Breast epithelium (tissue), 3 donors: ENCODE results near the gene MOSMO.

Source experiments
- POLR2A ChIP-seq: fragments of 450-650 bp; IDR thresholded peaks from one replicate; pipeline ENCODE4 v1.6.1; 2016; ENCODE audit warnings: antibody characterized with exemption, mild to moderate bottlenecking, moderate library complexity
- POLR2AphosphoS5 ChIP-seq, 3 donors: sonication (generic); formaldehyde crosslinking; IDR thresholded peaks; one replicate each; pipeline ENCODE4 v1.6.1; 2017; ENCODE audit warnings: antibody characterized with exemption in 3 of 3
- TF ChIP-seq, protein P1 (sequence below), 3 donors: fragments of 450-650 bp; IDR thresholded peaks; one replicate each; pipeline ENCODE4 v1.5.1; 2016 to 2017; ENCODE audit warnings: antibody characterized with exemption in 3 of 3, mild to moderate bottlenecking in 3 of 3, moderate library complexity in 3 of 3

DNA sequence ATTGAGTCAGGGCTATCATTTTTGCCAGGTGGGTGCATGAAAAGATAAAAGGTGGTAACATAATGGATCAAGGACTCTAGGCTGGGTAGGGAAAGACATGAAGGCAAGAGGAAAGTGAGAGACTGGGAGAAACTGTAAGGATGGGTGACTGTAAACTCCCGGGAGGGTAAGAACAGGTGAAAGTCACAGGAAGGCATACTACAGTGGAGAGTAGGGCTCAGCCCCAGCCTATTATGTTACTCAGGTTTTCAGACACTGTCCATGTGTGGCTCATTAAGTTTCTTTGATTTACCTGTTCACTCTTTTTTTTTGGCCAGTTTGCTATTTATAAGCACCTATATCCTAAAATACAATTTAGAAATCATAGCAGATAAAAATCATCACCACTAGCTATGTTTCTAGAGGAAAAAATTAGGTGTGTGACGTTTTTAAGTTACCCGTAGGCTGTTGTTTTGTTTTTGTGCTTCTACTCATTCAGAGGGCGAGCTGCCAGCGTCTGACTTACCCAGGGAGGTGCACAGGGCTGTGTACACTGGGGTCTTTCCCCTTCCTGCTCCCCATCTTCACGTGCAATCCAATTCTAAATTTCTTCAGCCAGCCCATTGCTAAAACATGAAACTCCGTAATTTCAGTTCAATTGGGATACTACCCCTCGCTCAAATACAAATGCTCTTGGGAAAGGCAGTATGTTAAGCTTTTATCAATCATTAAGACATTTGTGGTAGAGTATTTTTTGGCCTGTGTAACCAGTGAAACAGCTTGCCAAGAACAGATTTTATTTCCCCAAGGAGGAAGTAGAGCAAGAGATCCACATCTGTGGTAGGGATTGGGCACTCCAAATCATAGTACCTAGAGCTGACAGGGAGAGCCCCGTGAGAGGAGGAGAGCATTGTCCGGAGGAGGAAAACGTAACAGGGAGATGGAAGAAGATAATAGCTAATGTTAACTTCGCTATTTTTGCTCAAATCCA, 62.7 kb downstream of the MOSMO start:
- TF ChIP-seq POLR2AphosphoS5 (IDR thresholded peaks at IDR 0.05), result no peak
- TF ChIP-seq, protein P1, sequence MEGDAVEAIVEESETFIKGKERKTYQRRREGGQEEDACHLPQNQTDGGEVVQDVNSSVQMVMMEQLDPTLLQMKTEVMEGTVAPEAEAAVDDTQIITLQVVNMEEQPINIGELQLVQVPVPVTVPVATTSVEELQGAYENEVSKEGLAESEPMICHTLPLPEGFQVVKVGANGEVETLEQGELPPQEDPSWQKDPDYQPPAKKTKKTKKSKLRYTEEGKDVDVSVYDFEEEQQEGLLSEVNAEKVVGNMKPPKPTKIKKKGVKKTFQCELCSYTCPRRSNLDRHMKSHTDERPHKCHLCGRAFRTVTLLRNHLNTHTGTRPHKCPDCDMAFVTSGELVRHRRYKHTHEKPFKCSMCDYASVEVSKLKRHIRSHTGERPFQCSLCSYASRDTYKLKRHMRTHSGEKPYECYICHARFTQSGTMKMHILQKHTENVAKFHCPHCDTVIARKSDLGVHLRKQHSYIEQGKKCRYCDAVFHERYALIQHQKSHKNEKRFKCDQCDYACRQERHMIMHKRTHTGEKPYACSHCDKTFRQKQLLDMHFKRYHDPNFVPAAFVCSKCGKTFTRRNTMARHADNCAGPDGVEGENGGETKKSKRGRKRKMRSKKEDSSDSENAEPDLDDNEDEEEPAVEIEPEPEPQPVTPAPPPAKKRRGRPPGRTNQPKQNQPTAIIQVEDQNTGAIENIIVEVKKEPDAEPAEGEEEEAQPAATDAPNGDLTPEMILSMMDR (IDR thresholded peaks at IDR 0.05), result no peak
- no peak for TF ChIP-seq POLR2A
